ENCODE results near the gene ACSM4. TPM values are rescaled to one million over a fixed set of nuclear protein-coding genes. Genes with fewer than 3 reads are reported as not detected.

ACSM4 gene
- total RNA-seq, 1 donor from 2014 or later, result not detected

DNA sequence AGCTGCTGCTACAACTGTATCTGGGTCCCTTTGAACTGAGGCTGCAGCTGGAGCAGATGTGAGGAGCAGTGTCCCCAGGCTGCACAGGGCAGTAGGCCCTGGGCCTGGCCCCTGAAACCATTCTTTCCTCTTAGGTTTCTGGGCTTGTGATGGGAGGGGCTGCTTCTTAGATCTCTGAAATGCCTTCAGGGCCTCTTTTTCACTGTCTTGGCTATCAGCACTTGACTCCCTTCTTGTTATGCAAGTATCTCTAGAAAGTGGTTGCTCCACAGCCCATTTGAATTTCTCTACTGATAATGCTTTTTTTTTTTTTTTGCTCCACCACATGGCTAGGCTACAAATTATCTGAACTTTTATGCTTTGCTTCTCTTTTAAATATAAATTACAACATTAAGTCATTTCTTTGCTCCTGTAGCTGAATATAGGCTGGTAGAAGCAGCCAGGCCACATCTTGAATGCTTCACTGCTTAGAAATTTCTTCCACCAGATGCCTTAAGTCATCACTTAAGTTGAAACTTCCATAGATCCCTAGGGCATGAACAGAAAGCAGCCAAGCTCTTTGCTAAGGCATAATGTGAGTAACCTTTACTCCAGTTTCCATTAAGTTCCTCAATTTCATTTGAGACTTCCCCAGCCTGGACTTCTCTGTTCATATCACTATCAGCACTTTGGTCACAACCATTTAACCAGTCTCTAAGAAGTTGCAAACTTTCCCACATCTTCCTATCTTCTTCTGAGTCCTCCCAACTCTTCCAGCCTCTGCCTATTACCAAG lies 41.1 kb downstream of the ACSM4 start:
- DNase-seq (ENCODE audit: low read depth), result no peak
- no peaks in the 10 kb centered on the region for H3K27me3 ChIP-seq (ENCODE audit: control insufficient read depth, insufficient read depth, low read length)
- no peaks in the 10 kb centered on the region for H3K36me3 ChIP-seq (ENCODE audit: control insufficient read depth, insufficient read depth, low read length)
- TF ChIP-seq, protein P1, sequence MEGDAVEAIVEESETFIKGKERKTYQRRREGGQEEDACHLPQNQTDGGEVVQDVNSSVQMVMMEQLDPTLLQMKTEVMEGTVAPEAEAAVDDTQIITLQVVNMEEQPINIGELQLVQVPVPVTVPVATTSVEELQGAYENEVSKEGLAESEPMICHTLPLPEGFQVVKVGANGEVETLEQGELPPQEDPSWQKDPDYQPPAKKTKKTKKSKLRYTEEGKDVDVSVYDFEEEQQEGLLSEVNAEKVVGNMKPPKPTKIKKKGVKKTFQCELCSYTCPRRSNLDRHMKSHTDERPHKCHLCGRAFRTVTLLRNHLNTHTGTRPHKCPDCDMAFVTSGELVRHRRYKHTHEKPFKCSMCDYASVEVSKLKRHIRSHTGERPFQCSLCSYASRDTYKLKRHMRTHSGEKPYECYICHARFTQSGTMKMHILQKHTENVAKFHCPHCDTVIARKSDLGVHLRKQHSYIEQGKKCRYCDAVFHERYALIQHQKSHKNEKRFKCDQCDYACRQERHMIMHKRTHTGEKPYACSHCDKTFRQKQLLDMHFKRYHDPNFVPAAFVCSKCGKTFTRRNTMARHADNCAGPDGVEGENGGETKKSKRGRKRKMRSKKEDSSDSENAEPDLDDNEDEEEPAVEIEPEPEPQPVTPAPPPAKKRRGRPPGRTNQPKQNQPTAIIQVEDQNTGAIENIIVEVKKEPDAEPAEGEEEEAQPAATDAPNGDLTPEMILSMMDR (IDR thresholded peaks at IDR 0.05; ENCODE audit: insufficient read depth, low read length, severe bottlenecking), result no peak
- FAIRE-seq, result no peak
- H3K4me3 ChIP-seq (ENCODE audit: low read depth, low read length), result no peak overlapping the region

DNA sequence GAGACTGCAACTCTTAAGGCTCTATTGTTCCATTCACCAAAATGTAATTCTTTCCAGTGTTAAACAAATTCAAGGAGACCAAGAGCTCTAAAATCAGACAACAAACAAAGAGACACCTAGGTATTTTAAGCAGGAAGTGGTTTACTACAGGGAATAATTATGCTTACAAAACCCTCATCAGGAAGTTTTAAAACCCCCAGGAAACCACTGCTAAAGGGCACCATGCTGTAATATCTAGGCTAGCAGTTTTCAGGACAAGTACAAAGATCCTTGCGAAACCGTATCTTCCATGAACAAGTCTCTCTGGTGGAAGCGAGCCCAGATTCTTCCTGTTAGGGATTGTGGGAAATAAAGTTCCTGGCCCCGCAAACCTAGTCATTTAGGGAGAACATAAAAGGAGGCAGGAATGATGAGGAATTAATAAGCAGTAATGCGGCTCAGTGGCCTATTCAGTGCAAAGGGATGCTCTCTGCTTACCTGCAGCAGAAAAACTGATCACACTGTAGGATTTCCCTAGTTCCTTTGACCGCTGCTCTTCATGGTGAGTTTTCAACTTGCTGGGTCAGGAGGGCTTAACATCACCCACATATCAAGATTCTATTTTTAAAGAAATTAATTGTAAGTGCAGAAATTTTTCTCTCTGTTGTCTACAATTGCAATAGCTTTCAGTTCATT lies 42.8 kb downstream of the ACSM4 start:
- no peaks in the 10 kb centered on the region for H3K36me3 ChIP-seq (ENCODE audit: control insufficient read depth, insufficient read depth, low read length)
- no peak for DNase-seq (ENCODE audit: low read depth)
- no peaks in the 10 kb centered on the region for H3K27me3 ChIP-seq (ENCODE audit: control insufficient read depth, insufficient read depth, low read length)
- TF ChIP-seq, protein P1 (IDR thresholded peaks at IDR 0.05; ENCODE audit: insufficient read depth, low read length, severe bottlenecking), result no peak
- no peak overlapping the region for H3K4me3 ChIP-seq (ENCODE audit: low read depth, low read length)
- no peak for FAIRE-seq

DNA sequence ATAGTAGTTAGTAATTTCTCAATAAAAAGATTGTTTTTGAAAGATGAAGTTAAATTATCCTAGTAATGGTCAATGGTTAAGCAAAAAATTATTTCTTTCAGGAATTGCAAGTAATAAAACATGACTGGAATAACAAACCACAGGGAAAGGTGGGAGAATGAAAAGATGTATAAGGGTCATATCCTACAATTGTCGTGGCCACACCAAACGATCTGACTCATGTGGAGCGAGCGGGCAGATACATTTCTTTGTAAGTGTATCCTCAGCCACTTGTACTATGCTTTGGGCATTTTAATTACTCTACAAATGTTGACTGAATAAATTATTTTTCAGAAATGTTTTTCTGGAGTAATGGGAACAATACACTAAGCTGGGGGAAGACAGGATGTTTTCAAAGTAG lies 45.5 kb downstream of the ACSM4 start:
- TF ChIP-seq, protein P1 (IDR thresholded peaks at IDR 0.05; ENCODE audit: insufficient read depth, low read length, severe bottlenecking), result no peak
- Histone ChIP-seq H3K27me3 (ENCODE audit: control insufficient read depth, insufficient read depth, low read length) (no peaks in the 10 kb centered on the region), H3K4me3 (ENCODE audit: low read depth, low read length) (no peak overlapping the region), H3K36me3 (ENCODE audit: control insufficient read depth, insufficient read depth, low read length) (no peaks in the 10 kb centered on the region)
- DNase-seq (ENCODE audit: low read depth) (no peak), FAIRE-seq (no peak)

DNA sequence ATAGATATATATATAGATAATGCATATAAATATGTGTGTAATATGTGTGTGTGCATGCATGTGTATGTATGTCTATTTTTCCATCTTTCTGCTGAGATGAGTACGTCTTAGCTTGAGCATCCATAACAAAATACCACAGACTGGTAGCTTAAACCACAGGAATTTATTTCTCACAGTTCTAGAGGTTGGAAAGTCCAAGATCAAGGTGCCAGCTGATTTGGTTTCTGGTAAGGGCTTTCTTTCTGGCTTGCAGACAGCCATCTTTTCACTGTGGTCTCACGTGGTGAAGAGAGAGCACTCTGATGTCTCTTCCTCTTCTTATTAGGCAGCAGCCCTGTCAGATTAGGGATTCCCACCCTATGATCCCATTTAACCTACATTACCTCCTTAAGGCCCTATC lies 47.3 kb downstream of the ACSM4 start:
- TF ChIP-seq, protein P1 (IDR thresholded peaks at IDR 0.05; ENCODE audit: insufficient read depth, low read length, severe bottlenecking), result no peak
- no peaks in the 10 kb centered on the region for H3K36me3 ChIP-seq (ENCODE audit: control insufficient read depth, insufficient read depth, low read length)
- FAIRE-seq (no peak), DNase-seq (ENCODE audit: low read depth) (no peak)
- no peaks in the 10 kb centered on the region for H3K27me3 ChIP-seq (ENCODE audit: control insufficient read depth, insufficient read depth, low read length)
- no peak overlapping the region for H3K4me3 ChIP-seq (ENCODE audit: low read depth, low read length)

DNA sequence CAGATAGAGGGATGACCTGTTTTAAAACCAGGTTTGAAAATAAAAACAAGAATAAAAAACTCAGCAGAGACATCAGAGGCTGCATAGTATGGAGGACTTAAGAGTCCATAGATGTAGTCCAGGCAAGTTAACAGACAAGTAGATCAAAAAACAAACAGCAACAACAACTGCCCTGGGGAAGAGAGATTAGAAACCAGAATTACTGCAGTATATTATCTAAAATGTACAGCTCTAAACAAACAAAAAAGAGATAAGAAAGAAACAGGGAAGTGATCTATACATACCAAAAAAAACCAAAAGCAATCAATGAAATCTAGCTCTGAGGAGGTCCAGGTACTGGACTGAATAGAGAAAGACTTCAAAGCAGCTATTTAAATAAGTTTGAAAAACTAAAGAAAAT lies 48.8 kb downstream of the ACSM4 start:
- Histone ChIP-seq H3K36me3 (ENCODE audit: control insufficient read depth, insufficient read depth, low read length) (no peaks in the 10 kb centered on the region), H3K4me3 (ENCODE audit: low read depth, low read length) (no peak overlapping the region), H3K27me3 (ENCODE audit: control insufficient read depth, insufficient read depth, low read length) (no peaks in the 10 kb centered on the region)
- TF ChIP-seq, protein P1 (IDR thresholded peaks at IDR 0.05; ENCODE audit: insufficient read depth, low read length, severe bottlenecking), result no peak
- DNase-seq (ENCODE audit: low read depth), result no peak
- FAIRE-seq, result no peak
